T-helper 2 cell treated with Interferon-gamma antibody and Interleukin-4, amounts not matched to agents 5 μg/mL and 100 μg/mL, for 36 hours (primary cell): Measurements from ENCODE around the gene IFIT2.
"Not testable (repeated sequence)": the region's sequence is repeated elsewhere in the genome, so short reads cannot be mapped to it uniquely, and the experiment has no call there.

Experiments
- DNase-seq: peaks from one replicate; pipeline ENCODE4 v3.0.0; 2021; ENCODE audit warnings: low spot score
- H3K27ac Mint-ChIP-seq: one replicate; pipeline ENCODE4 v1.8.0; 2021; ENCODE audit warnings: mild to moderate bottlenecking, mixed read lengths
- H3K27me3 Mint-ChIP-seq: one replicate; pipeline ENCODE4 v1.8.0; 2021; ENCODE audit warnings: low read depth, mixed read lengths
- H3K36me3 Mint-ChIP-seq: one replicate; pipeline ENCODE4 v1.8.0; 2021; ENCODE audit warnings: low read depth, mixed read lengths
- H3K4me1 Mint-ChIP-seq: one replicate; pipeline ENCODE4 v1.8.0; 2021; ENCODE audit warnings: low read depth, mixed read lengths
- H3K4me3 Mint-ChIP-seq: one replicate; pipeline ENCODE4 v1.8.0; 2022; ENCODE audit warnings: mild to moderate bottlenecking, moderate library complexity, mixed read lengths
- H3K9me3 Mint-ChIP-seq: one replicate; pipeline ENCODE4 v1.8.0; 2021; ENCODE audit warnings: mixed read lengths

Gene IFIT2

GRCh38 chr10:89301721-89302445 is at the start of gene IFIT2:
IFIT2 (plus strand) TSS chr10:89302046; CDS start chr10:89302124, 78 bp downstream.
- Mint-ChIP-seq H3K27me3 (peaks cover 24% of the 10 kb centered on the region), H3K9me3 (peaks cover 15% of the 10 kb centered on the region), H3K27ac (peak within 1 kb of the TSS; percentile 83), H3K4me1 (peaks cover 24% of the 10 kb centered on the region), H3K36me3 (peaks cover 6% of the 10 kb centered on the region), H3K4me3 (peak within 1 kb of the TSS; percentile 85)
- DNase-seq = peak; percentile 18

GRCh38 chr10:89252225-89252585 is 49.6 kb upstream of the IFIT2 start:
- peaks cover 6% of the 10 kb centered on the region for H3K36me3 Mint-ChIP-seq
- H3K4me3 Mint-ChIP-seq = no peak overlapping the region
- DNase-seq = no peak
- no peak overlapping the region for H3K27ac Mint-ChIP-seq
- peaks cover 17% of the 10 kb centered on the region for H3K4me1 Mint-ChIP-seq
- H3K9me3 Mint-ChIP-seq = peaks cover 20% of the 10 kb centered on the region
- H3K27me3 Mint-ChIP-seq = peaks cover 22% of the 10 kb centered on the region

- Mint-ChIP-seq H3K9me3 (peaks cover 20% of the 10 kb centered on the region), H3K27me3 (peaks cover 42% of the 10 kb centered on the region)
- not testable (repeated sequence) for DNase-seq, H3K4me3 Mint-ChIP-seq, H3K27ac Mint-ChIP-seq, H3K4me1 Mint-ChIP-seq, H3K36me3 Mint-ChIP-seq
Measured at GRCh38 chr10:89255091-89255579, 46.7 kb upstream of the IFIT2 start.

- Mint-ChIP-seq H3K36me3 (peaks cover 6% of the 10 kb centered on the region), H3K4me1 (peaks cover 5% of the 10 kb centered on the region), H3K27ac (no peak overlapping the region), H3K27me3 (peaks cover 41% of the 10 kb centered on the region), H3K9me3 (peaks cover 20% of the 10 kb centered on the region), H3K4me3 (no peak overlapping the region)
- DNase-seq = no peak
Measured at GRCh38 chr10:89255793-89256192, 46.1 kb upstream of the IFIT2 start.

- no peaks in the 10 kb centered on the region for H3K4me1 Mint-ChIP-seq
- peaks cover 38% of the 10 kb centered on the region for H3K27me3 Mint-ChIP-seq
- no peak for DNase-seq
- peaks cover 6% of the 10 kb centered on the region for H3K36me3 Mint-ChIP-seq
- no peak overlapping the region for H3K27ac Mint-ChIP-seq
- H3K9me3 Mint-ChIP-seq = peaks cover 20% of the 10 kb centered on the region
- H3K4me3 Mint-ChIP-seq = no peak overlapping the region
Measured at GRCh38 chr10:89256340-89256739, 45.5 kb upstream of the IFIT2 start.

GRCh38 chr10:89256962-89257361 is 44.9 kb upstream of the IFIT2 start:
- Mint-ChIP-seq H3K4me3 (no peak overlapping the region), H3K9me3 (peaks cover 20% of the 10 kb centered on the region), H3K4me1 (no peaks in the 10 kb centered on the region), H3K27ac (no peak overlapping the region), H3K36me3 (peaks cover 6% of the 10 kb centered on the region), H3K27me3 (peaks cover 38% of the 10 kb centered on the region)
- no peak for DNase-seq

GRCh38 chr10:89257581-89257980 is 44.3 kb upstream of the IFIT2 start:
- Mint-ChIP-seq H3K4me3 (no peak overlapping the region), H3K27ac (no peak overlapping the region), H3K4me1 (no peaks in the 10 kb centered on the region)

GRCh38 chr10:89258881-89259280 is 43.0 kb upstream of the IFIT2 start:
- Mint-ChIP-seq H3K36me3 (peaks cover 6% of the 10 kb centered on the region), H3K4me3 (no peak overlapping the region), H3K27me3 (peaks cover 38% of the 10 kb centered on the region), H3K27ac (no peak overlapping the region), H3K9me3 (peaks cover 13% of the 10 kb centered on the region), H3K4me1 (no peaks in the 10 kb centered on the region)
- no peak for DNase-seq

More at GRCh38 chr10:89257581-89257980, 44.3 kb upstream of the IFIT2 start:
- peaks cover 6% of the 10 kb centered on the region for H3K36me3 Mint-ChIP-seq
- H3K9me3 Mint-ChIP-seq = peaks cover 20% of the 10 kb centered on the region
- no peak for DNase-seq
- H3K27me3 Mint-ChIP-seq = peaks cover 38% of the 10 kb centered on the region

GRCh38 chr10:89262086-89263051 is 39.5 kb upstream of the IFIT2 start:
- Mint-ChIP-seq H3K4me3 (no peak overlapping the region), H3K27ac (no peak overlapping the region)

GRCh38 chr10:89263091-89263490 is 38.8 kb upstream of the IFIT2 start:
- H3K27ac Mint-ChIP-seq = no peak overlapping the region
- no peak overlapping the region for H3K4me3 Mint-ChIP-seq
- H3K27me3 Mint-ChIP-seq = peaks cover 13% of the 10 kb centered on the region
- no peaks in the 10 kb centered on the region for H3K9me3 Mint-ChIP-seq
- no peaks in the 10 kb centered on the region for H3K4me1 Mint-ChIP-seq
- no peaks in the 10 kb centered on the region for H3K36me3 Mint-ChIP-seq
- no peak for DNase-seq

More at GRCh38 chr10:89262086-89263051, 39.5 kb upstream of the IFIT2 start:
- no peak for DNase-seq
- Mint-ChIP-seq H3K36me3 (no peaks in the 10 kb centered on the region), H3K9me3 (no peaks in the 10 kb centered on the region), H3K27me3 (peaks cover 18% of the 10 kb centered on the region), H3K4me1 (no peaks in the 10 kb centered on the region)

GRCh38 chr10:89263531-89263930 is 38.3 kb upstream of the IFIT2 start:
- Mint-ChIP-seq H3K27me3 (peaks cover 11% of the 10 kb centered on the region), H3K9me3 (no peaks in the 10 kb centered on the region), H3K36me3 (no peaks in the 10 kb centered on the region), H3K27ac (no peak overlapping the region), H3K4me3 (no peak overlapping the region), H3K4me1 (no peaks in the 10 kb centered on the region)
- DNase-seq = no peak

- no peak overlapping the region for H3K4me3 Mint-ChIP-seq
- no peak for DNase-seq
- no peaks in the 10 kb centered on the region for H3K9me3 Mint-ChIP-seq
- H3K4me1 Mint-ChIP-seq = no peaks in the 10 kb centered on the region
- H3K36me3 Mint-ChIP-seq = no peaks in the 10 kb centered on the region
- peaks cover 10% of the 10 kb centered on the region for H3K27me3 Mint-ChIP-seq
- no peak overlapping the region for H3K27ac Mint-ChIP-seq
Measured at GRCh38 chr10:89266721-89267453, 35.0 kb upstream of the IFIT2 start.

GRCh38 chr10:89269433-89270152 is 32.3 kb upstream of the IFIT2 start:
- Mint-ChIP-seq H3K4me3 (no peak overlapping the region), H3K36me3 (no peaks in the 10 kb centered on the region), H3K27ac (no peak overlapping the region), H3K27me3 (peaks cover 21% of the 10 kb centered on the region), H3K4me1 (no peaks in the 10 kb centered on the region), H3K9me3 (no peaks in the 10 kb centered on the region)
- no peak for DNase-seq
